ENCODE measurements around the gene TMEM26. TPM values are rescaled to one million over a fixed set of nuclear protein-coding genes. Genes with fewer than 3 reads are reported as not detected.

TMEM26 gene
- total and polyA plus RNA-seq, 9 of the 15 experiments (the other 6 are each of a cell fraction or from before 2014, with no cell fraction given), result not detected

- ChIA-PET POLR2A (no interaction called here), CTCF (ENCODE audit: low intra/inter-chr PET ratio) (interaction anchor here (0.7 kb wide), 1 partner anchor 564 kb away, joined by 3 read pairs; no protein-coding TSS in a partner anchor)
- H3K4me2 ChIP-seq (ENCODE audit: insufficient read depth, low read length), result no peak overlapping the region
- no peak overlapping the region for H3K4me3 ChIP-seq
- no peaks in the 10 kb centered on the region for H3K9me3 ChIP-seq (replicated peaks; ENCODE audit: control insufficient read depth, insufficient read depth, low read depth, low read length)
- H3K27me3 ChIP-seq (ENCODE audit: control insufficient read depth in 2 of 2, insufficient read depth in 2 of 2, low read length in 2 of 2), result no peaks in the 10 kb centered on the region
- ATAC-seq (no peak), DNase-seq (ENCODE audit: extremely low read depth in 1 of 4, low spot score in 3 of 4) (no peak), FAIRE-seq (no peak)
- no peaks in the 10 kb centered on the region for H4K20me1 ChIP-seq (replicated peaks; ENCODE audit: control insufficient read depth, insufficient read depth, low read length)
- 70% methylated on average over 2 of the region's 2 CpGs for WGBS (ENCODE audit: insufficient coverage, low coverage, missing lambda C conversion rate)
- intact Hi-C loops (cut with micrococcal nuclease), result loop anchor here (5.0 kb wide), 1 partner anchor 776 kb away; no protein-coding TSS in a partner anchor
- no peak overlapping the region for H3K27ac ChIP-seq (ENCODE audit: extremely low read depth, low read depth, low read length)
- BruUV-seq (replicated peaks), result no TSS peak
- in situ Hi-C loops (cut with MboI), result no loop called here
- no peaks in the 10 kb centered on the region for H3K36me3 ChIP-seq (ENCODE audit: control insufficient read depth, insufficient read depth, low read length)
- H3K4me1 ChIP-seq (replicated peaks in 1 of 2; ENCODE audit: control insufficient read depth in 2 of 2, insufficient read depth in 2 of 2, low read length in 2 of 2), result peaks cover 0 to 5% of the 10 kb centered on the region in 2 experiments; a peak in 3 of 5 replicates
- H3K9me1 ChIP-seq (ENCODE audit: control insufficient read depth, insufficient read depth, low read length), result no peaks in the 10 kb centered on the region
- TF ChIP-seq MEIS2 (IDR thresholded peaks at IDR 0.05; ENCODE audit: partially characterized antibody) (peak; percentile 21), FOSL1 (tag; conservative IDR thresholded peaks at IDR 0.05) (0 out of 2 replicates have a peak, but pooled peaks have one; percentile 18), TAL1 (IDR thresholded peaks at IDR 0.05) (no peak)
- H3K79me2 ChIP-seq (ENCODE audit: control insufficient read depth, insufficient read depth, low read length), result no peaks in the 10 kb centered on the region
- H2AFZ ChIP-seq (ENCODE audit: low read depth, low read length), result no peak overlapping the region
- H3K9ac ChIP-seq (ENCODE audit: insufficient read depth in 1 of 2, low read depth in 2 of 2, low read length in 2 of 2), result no peak overlapping the region
These were observed 18.3 kb upstream of the TMEM26 start for GRCh38 chr10:61471491-61471890.

GRCh38 chr10:61470740-61471139, 17.6 kb upstream of the TMEM26 start:
- Histone ChIP-seq H4K20me1 (replicated peaks; ENCODE audit: control insufficient read depth, insufficient read depth, low read length) (no peaks in the 10 kb centered on the region), H3K36me3 (ENCODE audit: control insufficient read depth, insufficient read depth, low read length) (no peaks in the 10 kb centered on the region), H3K27ac (ENCODE audit: extremely low read depth, low read depth, low read length) (no peak overlapping the region), H3K27me3 (ENCODE audit: control insufficient read depth in 2 of 2, insufficient read depth in 2 of 2, low read length in 2 of 2) (no peaks in the 10 kb centered on the region), H2AFZ (ENCODE audit: low read depth, low read length) (no peak overlapping the region), H3K9me1 (ENCODE audit: control insufficient read depth, insufficient read depth, low read length) (no peaks in the 10 kb centered on the region), H3K9ac (ENCODE audit: insufficient read depth in 1 of 2, low read depth in 2 of 2, low read length in 2 of 2) (no peak overlapping the region), H3K4me1 (replicated peaks in 1 of 2; ENCODE audit: control insufficient read depth in 2 of 2, insufficient read depth in 2 of 2, low read length in 2 of 2) (peaks cover 0 to 5% of the 10 kb centered on the region in 2 experiments; a peak in 3 of 5 replicates), H3K4me3 (no peak overlapping the region), H3K4me2 (ENCODE audit: insufficient read depth, low read length) (no peak overlapping the region), H3K79me2 (ENCODE audit: control insufficient read depth, insufficient read depth, low read length) (no peaks in the 10 kb centered on the region), H3K9me3 (replicated peaks; ENCODE audit: control insufficient read depth, insufficient read depth, low read depth, low read length) (no peaks in the 10 kb centered on the region)
- 53% methylated on average over 2 of the region's 2 CpGs for WGBS (ENCODE audit: insufficient coverage, low coverage, missing lambda C conversion rate)
- FAIRE-seq (no peak), DNase-seq (ENCODE audit: extremely low read depth in 1 of 4, low spot score in 3 of 4) (no peak), ATAC-seq (no peak)
- ChIA-PET CTCF (ENCODE audit: low intra/inter-chr PET ratio) (interaction anchor here (0.7 kb wide), 1 partner anchor 565 kb away, joined by 3 read pairs; no protein-coding TSS in a partner anchor), POLR2A (interaction anchor here (0.7 to 1.4 kb wide), 3 partner anchors 10 to 333 kb away, joined by 3 to 4 read pairs (median 3); no protein-coding TSS in a partner anchor)
- in situ Hi-C loops (cut with MboI), result no loop called here
- TF ChIP-seq NFIX (CRISPR knock-in tag; IDR thresholded peaks at IDR 0.05; ENCODE audit: low read depth), result peak; percentile 64
- TF ChIP-seq NFIC (IDR thresholded peaks at IDR 0.05), result peak; percentile 88
- no peak for TF ChIP-seq PHF8 (IDR thresholded peaks at IDR 0.05; ENCODE audit: borderline replicate concordance, low read length)
- intact Hi-C loops (cut with micrococcal nuclease), result loop anchor here (5.0 kb wide), 1 partner anchor 777 kb away; no protein-coding TSS in a partner anchor
- BruUV-seq (replicated peaks), result no TSS peak
